Immature natural killer cell (primary cell): ENCODE data around the gene SAMD14. TPM values are rescaled to one million over a fixed set of nuclear protein-coding genes. Genes with fewer than 3 reads are reported as not detected.

ENCODE experiments used
- DNase-seq, 3 donors: peaks; one replicate each; pipeline ENCODE4 v3.0.0; 2022; ENCODE audit warnings: mixed read lengths in 1 of 3
- H3K27ac Mint-ChIP-seq, 6 donors: one replicate each; pipeline ENCODE4 v1.8.0; 2020; ENCODE audit warnings: mixed read lengths in 6 of 6, mild to moderate bottlenecking in 5 of 6, inconsistent platforms in 4 of 6, moderate library complexity in 3 of 6
- H3K27me3 Mint-ChIP-seq, 3 donors: one replicate each; pipeline ENCODE4 v1.8.0; 2020 to 2021; ENCODE audit warnings: low read depth in 3 of 3, mild to moderate bottlenecking in 3 of 3, mixed read lengths in 3 of 3, moderate library complexity in 3 of 3, inconsistent platforms in 1 of 3
- H3K36me3 Mint-ChIP-seq, 3 donors: one replicate each; pipeline ENCODE4 v1.8.0; 2020; ENCODE audit warnings: mixed read lengths in 3 of 3, inconsistent platforms in 2 of 3, mild to moderate bottlenecking in 2 of 3
- H3K4me1 Mint-ChIP-seq, 2 donors: one replicate each; pipeline ENCODE4 v1.8.0; 2020; ENCODE audit warnings: inconsistent platforms in 2 of 2, mild to moderate bottlenecking in 2 of 2, mixed read lengths in 2 of 2, moderate library complexity in 1 of 2
- H3K4me3 Mint-ChIP-seq, 5 donors: one replicate each; pipeline ENCODE4 v1.8.0; 2020; ENCODE audit warnings: mild to moderate bottlenecking in 5 of 5, mixed read lengths in 5 of 5, inconsistent platforms in 3 of 5, moderate library complexity in 3 of 5
- H3K9me3 Mint-ChIP-seq, 6 donors: one replicate each; pipeline ENCODE4 v1.8.0; 2020; ENCODE audit warnings: mild to moderate bottlenecking in 6 of 6, mixed read lengths in 6 of 6, inconsistent platforms in 4 of 6, moderate library complexity in 3 of 6
- polyA plus RNA-seq, 3 donors: library from polyadenylated mRNA; unstranded; fragments of 300-500 nt; fragmentation: Illumina TruSeq; gene quantifications; one replicate each; pipeline ENCODE4 v1.2.3, GENCODE V29; 2021

The SAMD14 gene
- 1 to 10 TPM in 1 of 3 donors, not detected in 2; 1.2 TPM for polyA plus RNA-seq

DNA sequence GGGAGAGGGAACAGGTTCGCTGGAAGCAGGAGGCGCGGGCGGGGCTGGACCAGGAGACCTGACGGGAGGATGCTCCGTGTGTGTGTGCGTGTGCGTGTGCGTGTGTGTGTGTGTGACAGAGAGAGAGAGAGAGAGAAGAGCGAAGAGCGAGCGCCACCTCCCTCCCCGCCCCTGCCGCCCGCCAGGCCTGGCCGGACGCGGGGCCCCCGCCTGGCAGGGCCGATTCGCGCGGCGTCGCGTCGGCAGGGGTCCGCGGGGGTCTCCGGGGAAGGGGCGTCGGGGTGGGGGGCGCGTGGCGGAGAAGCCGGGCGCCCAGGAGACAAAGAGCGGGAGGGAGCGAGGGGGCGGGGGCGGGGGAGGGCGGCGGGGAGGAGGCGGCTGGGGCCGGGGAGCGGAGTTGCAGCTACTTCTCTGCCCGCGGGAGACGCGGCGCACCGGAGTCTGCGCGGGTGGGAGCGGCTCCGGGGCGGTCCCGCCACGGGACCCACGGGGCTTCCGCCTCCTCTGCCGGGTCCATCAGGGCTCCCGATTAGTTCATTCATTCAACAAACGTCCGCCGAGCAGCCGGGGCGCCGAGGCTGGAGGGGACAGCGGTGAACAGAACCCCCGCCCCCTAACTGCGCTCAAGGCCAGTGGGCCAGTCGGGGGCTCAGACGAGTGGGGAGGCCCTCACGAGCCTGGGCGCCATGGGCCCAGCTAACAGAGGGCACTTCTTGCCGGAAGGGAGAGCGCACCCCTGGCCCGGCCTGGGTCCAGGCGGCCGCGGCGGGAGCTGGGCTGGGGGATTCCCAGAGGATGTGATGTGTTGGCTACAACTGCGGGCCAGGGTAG, at the start of gene SAMD14:
TSS of gene SAMD14 (minus strand) at position 433 of the 831 bp plus-strand sequence. CDS start 5,201 bp downstream, outside the sequence.
- Mint-ChIP-seq H3K4me1 (peaks cover 32 to 41% of the 10 kb centered on the region in 2 donors), H3K27me3 (peaks cover 12 to 20% (median 12%) of the 10 kb centered on the region in 3 donors), H3K4me3 (peak within 1 kb of the TSS; percentile 76 to 87 (median 81)), H3K27ac (peak within 1 kb of the TSS; percentile 48 to 84 (median 72)), H3K9me3 (no peaks in the 10 kb centered on the region), H3K36me3 (no peaks in the 10 kb centered on the region)
- peak; percentile 46 to 60 (median 53) for DNase-seq

DNA sequence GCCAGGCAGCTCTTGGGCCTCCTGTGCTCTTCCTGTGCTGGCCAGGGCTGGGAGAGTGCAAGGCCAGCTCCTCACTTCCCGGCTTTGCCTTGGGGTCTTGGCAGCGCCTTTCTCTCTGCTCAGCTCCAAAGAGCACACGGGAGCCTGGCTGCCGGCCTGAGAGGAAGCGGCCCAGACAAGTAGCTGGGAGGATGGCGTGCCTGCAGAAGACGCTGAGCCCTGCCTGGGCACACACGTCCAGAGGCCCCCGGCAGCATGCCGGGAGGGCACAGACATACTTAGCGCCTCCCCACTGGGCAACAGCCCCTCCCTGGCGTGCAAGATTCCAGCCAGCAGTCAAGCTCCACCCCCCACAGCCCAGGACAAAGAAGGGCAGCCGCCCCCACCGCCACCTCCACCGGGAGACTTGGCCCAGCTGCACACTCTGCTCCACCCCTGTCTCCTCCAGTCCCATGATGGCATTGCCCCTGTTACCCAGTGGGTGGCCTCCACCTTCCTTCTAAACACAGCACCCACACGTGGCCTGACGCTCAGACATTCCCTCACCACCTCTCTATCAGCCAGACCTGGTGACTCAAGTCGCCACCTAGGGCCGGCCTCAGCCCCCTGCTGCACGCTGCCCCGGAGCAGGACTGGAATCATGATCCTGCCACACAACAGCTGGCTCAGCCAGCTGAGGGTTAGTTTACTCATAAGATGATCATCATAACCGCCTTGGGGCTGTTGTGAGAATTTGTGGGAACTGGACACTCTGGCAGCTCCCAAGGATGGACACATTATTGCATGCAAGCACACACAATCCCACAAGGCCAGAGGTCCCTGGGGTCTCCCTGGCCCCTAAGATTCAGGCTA, 48.2 kb upstream of the SAMD14 start:
- H3K9me3 Mint-ChIP-seq, result no peaks in the 10 kb centered on the region
- no peaks in the 10 kb centered on the region for H3K36me3 Mint-ChIP-seq
- H3K27me3 Mint-ChIP-seq, result peaks cover 0 to 1% (median 1%) of the 10 kb centered on the region in 3 donors
- DNase-seq, result peak; percentile 34 to 50 (median 36)
- H3K4me1 Mint-ChIP-seq, result peaks cover 11 to 14% of the 10 kb centered on the region in 2 donors
- H3K4me3 Mint-ChIP-seq, result peak overlapping the region in 4 of 5 donors; percentile 29 to 84 (median 54)
- peak overlapping the region in 2 of 6 donors; percentile 5 to 26 for H3K27ac Mint-ChIP-seq

DNA sequence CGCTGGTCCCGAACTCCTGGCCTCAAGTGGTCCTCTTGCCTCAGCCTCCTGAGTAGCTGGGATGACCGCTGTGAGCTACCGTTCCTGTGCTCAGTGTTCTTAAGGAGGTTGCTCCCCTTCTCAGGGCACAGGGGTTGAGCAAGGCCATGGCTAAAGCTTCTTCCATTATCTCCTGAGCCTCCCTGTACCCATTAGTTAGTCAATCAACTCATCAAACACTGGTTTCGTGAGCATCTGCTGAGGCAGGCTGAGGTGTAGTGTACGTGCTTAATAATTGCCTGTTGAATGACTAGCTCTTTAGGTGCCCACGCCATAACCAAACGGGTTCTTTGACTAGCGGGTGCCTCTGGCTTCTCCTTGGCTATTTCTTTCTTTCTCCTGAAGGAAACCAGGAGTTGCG, 47.5 kb upstream of the SAMD14 start:
- Mint-ChIP-seq H3K36me3 (no peaks in the 10 kb centered on the region), H3K4me3 (no peak overlapping the region), H3K27ac (no peak overlapping the region), H3K27me3 (peaks cover 0 to 1% (median under 1%) of the 10 kb centered on the region in 3 donors), H3K9me3 (no peaks in the 10 kb centered on the region), H3K4me1 (peaks cover 6 to 8% of the 10 kb centered on the region in 2 donors)
- no peak for DNase-seq

DNA sequence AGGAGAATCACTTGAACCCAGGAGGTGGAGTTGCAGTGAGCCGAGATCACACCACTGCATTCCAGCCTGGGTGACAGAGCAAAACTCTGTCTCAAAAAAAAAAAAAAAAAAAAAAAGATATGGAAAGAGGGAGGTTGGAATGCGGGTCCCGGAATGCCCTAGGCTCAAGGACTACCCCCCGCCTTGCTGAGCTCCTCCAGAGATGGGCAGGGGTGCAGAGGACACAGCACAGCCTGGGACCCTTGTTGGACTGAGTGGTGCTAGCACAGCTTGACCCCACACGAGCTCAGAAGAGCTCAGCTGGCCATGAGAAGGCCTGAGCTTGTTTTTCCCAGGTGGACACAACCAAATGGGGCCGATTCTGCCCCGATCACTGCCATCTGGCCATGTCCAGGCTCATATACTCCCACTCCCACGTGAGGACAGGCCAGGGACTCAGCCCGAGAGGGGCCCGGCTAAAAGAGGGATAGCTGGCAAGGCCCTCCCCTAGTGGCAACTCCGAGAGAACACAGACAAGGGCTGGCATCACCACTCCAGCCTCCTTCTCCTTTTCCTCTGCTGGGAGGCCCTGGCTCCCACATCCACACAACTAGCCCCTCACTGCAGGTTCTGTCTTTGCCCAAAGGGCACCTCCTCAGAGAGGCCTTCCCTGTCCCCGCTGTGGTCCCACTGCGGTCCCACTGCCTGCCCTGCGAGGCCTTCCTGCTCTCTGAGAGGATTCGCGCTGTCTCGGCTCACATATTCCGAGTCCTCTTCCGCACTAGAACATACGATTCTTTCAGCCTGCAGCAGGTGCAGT, 46.8 kb upstream of the SAMD14 start:
- H3K36me3 Mint-ChIP-seq, result no peaks in the 10 kb centered on the region
- peaks cover 0 to 1% (median 0%) of the 10 kb centered on the region in 3 donors for H3K27me3 Mint-ChIP-seq
- no peaks in the 10 kb centered on the region for H3K9me3 Mint-ChIP-seq
- no peak overlapping the region for H3K4me3 Mint-ChIP-seq
- DNase-seq, result no peak
- H3K27ac Mint-ChIP-seq, result no peak overlapping the region
- peaks cover 6 to 7% of the 10 kb centered on the region in 2 donors for H3K4me1 Mint-ChIP-seq

DNA sequence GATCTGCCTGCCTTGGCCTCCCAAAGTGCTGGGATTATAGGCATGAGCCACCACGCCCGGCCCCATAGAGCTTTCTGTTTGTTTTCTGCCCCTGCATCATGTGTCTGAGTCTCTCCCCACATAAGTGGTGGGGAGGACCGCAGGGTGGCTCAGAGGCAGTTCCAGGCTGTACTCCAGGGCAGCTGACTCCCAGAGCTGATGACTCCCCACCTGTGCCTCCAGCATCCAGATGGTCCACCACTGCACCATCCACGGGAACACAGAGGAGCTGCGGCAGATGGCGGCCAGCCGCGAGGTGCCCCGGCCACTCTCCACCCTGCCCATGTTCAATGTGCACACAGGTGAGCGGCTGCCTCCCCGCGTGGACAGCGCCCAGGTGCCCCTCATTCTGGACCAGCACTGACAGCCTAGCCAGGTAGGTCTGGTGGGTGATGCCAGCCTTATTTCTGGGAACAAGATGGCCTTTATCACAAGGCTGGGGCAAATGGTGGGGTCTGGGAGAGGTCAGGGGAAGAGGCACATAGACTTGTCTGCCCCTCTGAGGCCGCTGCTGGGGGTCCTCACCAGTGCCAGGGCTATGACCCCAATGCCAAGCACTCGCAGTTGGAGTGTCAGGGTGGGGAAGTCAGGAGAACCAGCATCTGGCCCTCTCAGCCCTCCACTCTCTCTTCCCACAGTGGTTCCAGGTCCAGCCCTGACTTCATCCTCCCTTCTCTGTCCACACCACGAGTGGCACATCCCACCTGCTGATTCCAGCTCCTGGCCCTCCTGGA, 45.3 kb upstream of the SAMD14 start:
- no peak overlapping the region for H3K4me3 Mint-ChIP-seq
- peaks cover 6 to 7% of the 10 kb centered on the region in 2 donors for H3K4me1 Mint-ChIP-seq
- H3K27me3 Mint-ChIP-seq, result no peaks in the 10 kb centered on the region
- no peak overlapping the region for H3K27ac Mint-ChIP-seq
- no peak for DNase-seq
- H3K9me3 Mint-ChIP-seq, result no peaks in the 10 kb centered on the region
- no peaks in the 10 kb centered on the region for H3K36me3 Mint-ChIP-seq

DNA sequence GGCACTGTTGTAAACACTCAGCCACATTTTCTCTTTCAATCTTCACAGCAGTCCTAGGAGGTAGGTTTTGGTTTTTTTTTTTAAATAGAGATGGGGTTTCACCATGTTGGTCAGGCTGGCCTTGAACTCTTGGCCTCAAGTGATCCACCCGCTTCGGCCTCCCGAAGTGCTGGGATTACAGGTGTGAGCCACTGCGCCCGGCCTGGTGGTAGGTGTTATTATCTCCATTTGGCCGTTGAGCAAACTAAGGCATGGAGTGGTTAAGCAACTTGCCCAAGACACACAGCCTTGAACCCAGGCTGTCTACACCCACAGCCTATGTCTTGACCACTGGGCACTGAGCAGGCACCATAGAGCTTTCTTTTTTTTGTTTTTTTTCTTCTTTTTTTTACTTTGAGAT, 44.5 kb upstream of the SAMD14 start:
- H3K4me1 Mint-ChIP-seq, result peaks cover 10% of the 10 kb centered on the region in 2 donors
- no peaks in the 10 kb centered on the region for H3K9me3 Mint-ChIP-seq
- H3K36me3 Mint-ChIP-seq, result no peaks in the 10 kb centered on the region
- no peak overlapping the region for H3K4me3 Mint-ChIP-seq
- no peak for DNase-seq
- no peak overlapping the region for H3K27ac Mint-ChIP-seq
- H3K27me3 Mint-ChIP-seq, result peaks cover 0 to under 1% (median 0%) of the 10 kb centered on the region in 3 donors

DNA sequence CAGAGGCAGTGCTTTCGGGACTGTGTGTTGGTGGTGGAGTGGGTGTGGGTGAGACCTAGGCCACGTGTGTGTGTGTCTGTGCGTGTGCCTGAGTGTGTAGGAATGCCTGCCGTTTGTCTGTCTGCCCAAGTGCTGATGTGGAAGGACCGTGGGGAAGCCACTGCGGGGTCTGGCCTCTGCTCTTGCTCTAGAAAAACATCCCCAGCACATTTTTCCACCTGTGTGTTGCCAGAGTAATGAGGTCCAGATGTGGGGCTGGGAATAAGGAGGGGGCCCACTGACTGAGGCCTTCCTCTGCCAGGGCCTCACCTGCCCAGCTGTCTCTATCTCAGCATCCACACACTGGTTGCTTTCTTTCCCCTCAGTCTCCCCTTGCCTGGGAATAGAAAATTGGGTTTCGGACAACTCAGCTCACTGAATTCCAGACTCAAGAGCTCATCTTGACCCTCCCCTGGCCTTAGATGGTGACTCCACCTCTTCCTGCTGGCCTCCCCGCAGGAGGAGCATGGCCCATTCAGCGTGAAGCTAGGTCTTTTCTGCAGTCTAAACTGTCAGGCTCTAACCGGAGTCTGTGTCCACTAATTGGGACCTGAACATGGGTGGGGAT, 43.5 kb upstream of the SAMD14 start:
- no peaks in the 10 kb centered on the region for H3K9me3 Mint-ChIP-seq
- H3K27me3 Mint-ChIP-seq, result peaks cover 0 to 6% (median 4%) of the 10 kb centered on the region in 3 donors
- no peak overlapping the region for H3K27ac Mint-ChIP-seq
- no peak for DNase-seq
- no peak overlapping the region for H3K4me3 Mint-ChIP-seq
- peaks cover 17 to 18% of the 10 kb centered on the region in 2 donors for H3K4me1 Mint-ChIP-seq
- H3K36me3 Mint-ChIP-seq, result no peaks in the 10 kb centered on the region

DNA sequence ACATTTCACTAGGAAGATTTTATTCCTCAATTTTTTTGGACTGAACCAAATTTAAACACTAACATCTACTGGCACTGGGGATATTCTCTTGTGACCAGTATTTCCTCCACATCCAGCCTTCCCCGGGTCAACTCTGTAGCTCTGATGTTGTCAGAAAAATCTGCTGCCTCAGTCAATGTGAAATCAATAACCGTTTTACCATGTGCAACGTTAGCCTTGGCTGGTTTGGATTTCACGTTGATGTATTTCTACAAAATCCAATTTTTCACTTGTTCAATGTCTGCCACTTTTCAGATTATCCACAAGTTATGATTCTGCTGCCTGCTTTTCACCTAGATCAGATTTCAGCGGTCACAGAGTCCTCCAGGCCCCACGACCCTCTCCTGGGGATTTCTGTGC, 43.0 kb upstream of the SAMD14 start:
- H3K4me3 Mint-ChIP-seq, result no peak overlapping the region
- DNase-seq, result no peak
- H3K4me1 Mint-ChIP-seq, result peaks cover 12 to 13% of the 10 kb centered on the region in 2 donors
- H3K27ac Mint-ChIP-seq, result no peak overlapping the region
- no peaks in the 10 kb centered on the region for H3K9me3 Mint-ChIP-seq
- H3K36me3 Mint-ChIP-seq, result no peaks in the 10 kb centered on the region
- peaks cover 0 to 6% (median 4%) of the 10 kb centered on the region in 3 donors for H3K27me3 Mint-ChIP-seq

DNA sequence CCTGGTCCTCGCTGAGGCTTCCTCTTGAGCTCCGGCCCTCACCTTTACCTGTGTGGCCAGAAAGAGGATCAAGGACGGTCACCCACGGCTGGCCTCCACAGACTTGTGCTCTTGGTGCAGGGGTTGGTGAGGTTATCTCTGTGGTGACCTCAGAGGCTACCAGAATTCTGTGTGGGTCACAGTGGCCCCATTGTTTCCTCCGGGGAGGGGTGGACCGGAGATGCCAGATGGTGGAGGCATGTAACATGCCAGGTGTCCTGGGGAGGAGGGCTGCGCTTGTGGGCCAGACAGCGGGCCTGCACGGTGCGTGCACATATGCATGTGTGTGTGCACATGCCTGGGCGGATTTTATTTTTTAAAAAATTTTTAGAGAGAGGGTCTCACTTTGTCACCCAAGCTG, 42.2 kb upstream of the SAMD14 start:
- Mint-ChIP-seq H3K27ac (no peak overlapping the region), H3K4me1 (peaks cover 12 to 13% of the 10 kb centered on the region in 2 donors), H3K36me3 (no peaks in the 10 kb centered on the region), H3K9me3 (no peaks in the 10 kb centered on the region), H3K27me3 (peaks cover 0 to 6% (median 4%) of the 10 kb centered on the region in 3 donors), H3K4me3 (no peak overlapping the region)
- DNase-seq, result no peak

DNA sequence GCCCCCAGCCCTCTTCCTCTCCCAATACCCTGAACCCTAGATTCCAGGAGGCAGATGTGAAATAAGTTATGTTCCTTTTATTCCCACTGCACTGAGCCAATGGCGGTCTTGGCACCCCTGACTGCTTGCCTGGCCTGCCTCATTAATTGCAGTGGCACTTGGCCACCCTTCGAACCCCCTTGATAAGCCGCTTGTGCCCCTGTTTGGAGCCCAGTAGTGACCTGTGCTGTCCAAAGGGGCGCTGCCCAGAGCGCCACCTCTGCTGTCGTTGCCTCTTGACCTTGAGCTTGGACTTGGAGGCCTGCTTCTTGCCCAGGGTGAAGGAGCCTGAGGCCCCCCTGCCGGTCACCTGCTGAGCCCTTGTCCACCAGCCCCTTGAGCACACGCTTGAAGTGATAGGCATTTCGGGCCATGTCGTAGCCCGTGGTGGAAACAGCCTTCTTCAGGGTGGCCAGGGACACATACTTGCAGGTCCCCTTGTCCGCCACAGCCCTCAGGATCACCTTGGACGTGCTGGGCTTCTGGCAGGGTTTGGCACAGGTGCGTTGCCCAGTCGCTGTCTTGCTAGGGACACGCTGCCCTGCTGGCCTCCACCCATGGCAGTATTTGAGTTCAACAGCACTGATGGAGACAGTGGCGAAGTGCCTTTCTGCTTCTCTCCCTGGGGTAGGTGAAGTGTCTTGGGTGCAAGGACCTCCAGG, 41.6 kb upstream of the SAMD14 start:
- no peak for DNase-seq
- Mint-ChIP-seq H3K9me3 (no peaks in the 10 kb centered on the region), H3K27ac (peak overlapping the region in 1 of 6 donors; percentile 2), H3K27me3 (peaks cover 0 to 6% (median 4%) of the 10 kb centered on the region in 3 donors), H3K4me3 (no peak overlapping the region), H3K36me3 (no peaks in the 10 kb centered on the region), H3K4me1 (peaks cover 12 to 13% of the 10 kb centered on the region in 2 donors)

DNA sequence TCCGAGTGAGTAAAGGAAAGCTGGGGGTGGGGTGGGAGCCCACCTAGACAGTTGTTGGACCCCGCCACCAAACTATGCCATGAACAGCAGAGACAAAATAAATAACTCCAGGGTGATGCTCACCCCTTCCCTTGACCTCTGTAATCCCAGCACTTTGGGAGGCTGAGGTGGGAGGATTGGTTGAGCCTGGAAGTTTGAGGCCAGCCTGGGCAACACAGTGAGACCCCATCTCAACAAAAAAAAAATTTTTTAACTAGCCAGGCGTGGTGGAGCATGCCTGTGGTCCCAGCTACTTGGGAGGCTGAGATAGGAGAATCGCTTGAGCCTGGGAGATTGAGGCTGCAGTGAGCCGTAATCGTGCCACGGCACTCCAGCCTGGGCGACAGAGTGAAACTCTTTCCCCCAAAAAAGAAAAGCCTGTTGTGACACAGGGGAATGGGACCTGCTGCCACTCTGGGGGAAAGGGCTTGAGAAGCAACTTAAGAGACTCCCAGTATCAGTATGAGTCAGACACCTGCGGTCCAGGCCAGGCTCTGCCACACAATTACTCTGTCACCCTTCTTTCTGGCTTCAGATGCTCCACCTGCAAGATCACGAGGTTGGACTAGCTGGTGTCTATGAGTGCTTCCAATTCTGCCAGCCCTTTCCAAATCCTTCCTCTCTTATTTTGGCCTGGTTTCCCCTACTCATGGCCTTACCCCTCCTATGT, 40.9 kb upstream of the SAMD14 start:
- H3K27ac Mint-ChIP-seq, result no peak overlapping the region
- no peak for DNase-seq

More for the DNA sequence above, 40.9 kb upstream of the SAMD14 start:
- Mint-ChIP-seq H3K27me3 (peaks cover 0 to 6% (median 4%) of the 10 kb centered on the region in 3 donors), H3K4me1 (peaks cover 12 to 13% of the 10 kb centered on the region in 2 donors), H3K36me3 (no peaks in the 10 kb centered on the region), H3K4me3 (no peak overlapping the region), H3K9me3 (no peaks in the 10 kb centered on the region)
